GM12873 (cell line): ENCODE measurements around the gene MAGOH.

Source experiments
- TF ChIP-seq, protein P1 (sequence below): IDR thresholded peaks from 2 replicates; pipeline ENCODE4 v1.5.1; 2012; ENCODE audit warnings: low read depth, mild to moderate bottlenecking, moderate library complexity, low read length, control low read depth; ENCODE audit not compliant: insufficient read depth; ENCODE audit errors: missing control alignments

Gene MAGOH

DNA sequence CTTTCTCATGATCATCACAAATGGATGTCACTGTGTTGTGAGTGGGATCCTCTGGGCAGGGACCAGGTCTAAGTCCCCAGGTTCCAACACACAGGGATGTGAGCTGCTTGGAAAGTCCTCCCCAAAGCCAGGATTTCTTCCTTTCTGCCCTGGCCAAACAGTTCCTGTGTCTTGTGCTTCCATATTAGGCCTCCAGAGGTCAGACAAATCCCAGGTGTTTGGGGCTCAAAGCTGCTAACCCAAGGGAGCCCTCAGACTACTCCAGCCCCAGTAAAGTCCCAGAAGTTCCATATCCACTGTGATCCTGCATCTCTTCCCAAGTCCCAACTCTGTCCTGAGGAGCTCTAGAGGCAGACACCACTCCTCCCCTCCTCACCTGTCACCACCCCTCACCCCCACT, 27.7 kb upstream of the MAGOH start:
- TF ChIP-seq, protein P1, sequence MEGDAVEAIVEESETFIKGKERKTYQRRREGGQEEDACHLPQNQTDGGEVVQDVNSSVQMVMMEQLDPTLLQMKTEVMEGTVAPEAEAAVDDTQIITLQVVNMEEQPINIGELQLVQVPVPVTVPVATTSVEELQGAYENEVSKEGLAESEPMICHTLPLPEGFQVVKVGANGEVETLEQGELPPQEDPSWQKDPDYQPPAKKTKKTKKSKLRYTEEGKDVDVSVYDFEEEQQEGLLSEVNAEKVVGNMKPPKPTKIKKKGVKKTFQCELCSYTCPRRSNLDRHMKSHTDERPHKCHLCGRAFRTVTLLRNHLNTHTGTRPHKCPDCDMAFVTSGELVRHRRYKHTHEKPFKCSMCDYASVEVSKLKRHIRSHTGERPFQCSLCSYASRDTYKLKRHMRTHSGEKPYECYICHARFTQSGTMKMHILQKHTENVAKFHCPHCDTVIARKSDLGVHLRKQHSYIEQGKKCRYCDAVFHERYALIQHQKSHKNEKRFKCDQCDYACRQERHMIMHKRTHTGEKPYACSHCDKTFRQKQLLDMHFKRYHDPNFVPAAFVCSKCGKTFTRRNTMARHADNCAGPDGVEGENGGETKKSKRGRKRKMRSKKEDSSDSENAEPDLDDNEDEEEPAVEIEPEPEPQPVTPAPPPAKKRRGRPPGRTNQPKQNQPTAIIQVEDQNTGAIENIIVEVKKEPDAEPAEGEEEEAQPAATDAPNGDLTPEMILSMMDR = peak; percentile 46

DNA sequence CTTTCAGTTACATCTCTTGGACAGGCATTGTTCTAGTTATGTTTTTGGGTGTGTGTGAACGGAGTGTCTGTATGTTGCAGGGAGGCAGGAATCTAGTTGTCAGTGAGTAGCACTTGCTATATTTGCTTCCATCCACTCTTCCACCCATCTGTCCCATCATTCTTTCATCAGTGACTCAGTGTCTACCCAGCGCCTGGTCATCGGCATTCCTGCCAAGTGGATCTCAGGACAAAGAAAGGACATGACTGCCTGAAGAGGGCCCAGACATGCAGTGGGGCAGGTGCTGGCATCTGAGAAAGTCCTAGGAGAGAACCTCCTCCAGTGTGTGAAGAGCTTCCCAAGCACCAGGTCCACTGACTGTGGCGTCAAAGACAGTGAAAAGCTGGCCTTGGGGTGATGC, 27.3 kb upstream of the MAGOH start:
- TF ChIP-seq, protein P1 = no peak

DNA sequence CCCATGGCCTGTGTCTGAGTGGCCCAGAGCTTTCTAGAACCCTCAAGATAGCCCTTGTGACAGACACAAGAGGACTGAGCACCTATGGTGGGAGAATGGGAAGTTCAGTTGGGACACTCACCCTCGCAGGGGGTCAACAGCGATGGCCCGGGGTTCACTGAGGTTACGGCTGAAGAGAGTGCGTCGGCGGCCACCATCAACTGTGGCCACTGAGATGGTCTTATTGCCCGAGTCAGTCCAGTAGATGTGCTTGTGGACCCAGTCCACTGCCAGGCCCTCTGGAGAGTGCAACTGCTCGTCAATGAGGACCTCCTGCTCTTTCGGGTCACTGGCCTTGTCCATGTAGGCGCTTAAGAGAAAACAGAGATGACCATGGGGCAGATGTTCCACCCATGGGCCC, 25.7 kb upstream of the MAGOH start:
- TF ChIP-seq, protein P1 = no peak

DNA sequence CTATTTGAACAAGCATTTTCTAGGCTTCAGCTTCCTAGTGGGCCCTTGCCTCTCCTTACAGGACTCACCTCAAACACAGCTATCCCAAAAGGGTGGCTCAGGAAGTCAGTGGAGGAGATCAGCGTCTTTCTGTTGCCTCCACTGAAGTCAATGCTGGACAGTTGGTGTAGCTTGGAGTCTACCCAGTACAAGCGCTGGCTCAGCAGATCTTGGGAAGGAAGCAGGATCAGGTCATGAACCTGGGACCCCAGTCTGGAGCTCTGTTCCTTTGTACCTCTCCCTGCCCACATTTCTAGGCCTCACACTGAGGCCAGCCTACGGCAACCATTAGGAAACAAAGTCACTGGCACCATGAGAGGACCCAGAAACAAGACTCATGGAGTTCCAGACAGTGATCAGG, 23.7 kb upstream of the MAGOH start:
- TF ChIP-seq, protein P1 = no peak

DNA sequence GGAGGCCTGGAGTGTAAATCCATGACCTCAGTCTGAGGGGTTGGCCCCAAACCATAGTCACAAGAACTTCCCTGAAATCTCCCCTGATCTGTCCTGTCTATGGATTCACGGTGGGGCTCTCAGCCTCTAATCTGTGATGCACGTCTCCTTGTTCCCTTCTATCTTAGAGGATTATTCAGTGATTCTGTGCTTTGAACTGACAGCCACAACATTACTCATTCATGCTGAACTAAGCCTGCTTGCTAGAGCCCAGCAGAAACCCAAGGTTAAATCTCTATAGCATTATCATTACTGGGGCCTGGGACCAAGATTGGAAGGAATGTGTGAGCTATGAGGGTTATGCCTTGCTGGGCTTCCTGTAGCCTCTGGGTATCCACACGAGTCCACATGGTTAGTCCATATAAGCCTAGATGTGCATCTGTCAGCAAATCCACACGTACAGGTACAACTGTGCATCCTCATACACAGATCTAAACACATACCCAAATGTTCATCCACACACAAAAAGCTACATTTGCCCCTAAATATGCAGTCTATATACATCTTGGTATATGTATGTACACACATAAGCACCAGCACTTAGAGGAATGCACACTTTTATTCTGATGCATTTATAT, 22.4 kb upstream of the MAGOH start:
- TF ChIP-seq, protein P1 = no peak

DNA sequence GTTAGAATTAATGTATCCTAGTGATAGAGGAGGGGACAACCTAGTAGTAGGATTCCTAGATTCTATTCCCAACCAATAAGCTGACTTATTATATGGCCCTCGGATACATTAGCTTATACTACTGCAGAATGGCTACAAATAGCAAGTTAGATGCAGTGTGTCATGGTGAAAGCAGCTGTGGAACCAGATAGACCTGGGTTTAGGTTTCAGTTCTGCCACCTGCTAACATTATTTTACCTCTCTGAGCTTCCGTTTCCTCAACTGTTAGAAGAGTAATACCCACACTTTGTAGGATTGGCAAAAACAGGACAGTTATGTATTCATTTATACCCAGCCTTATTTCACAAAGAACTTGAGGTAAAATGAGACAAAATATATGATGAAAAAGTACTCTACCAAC, 21.6 kb upstream of the MAGOH start:
- TF ChIP-seq, protein P1 = no peak

DNA sequence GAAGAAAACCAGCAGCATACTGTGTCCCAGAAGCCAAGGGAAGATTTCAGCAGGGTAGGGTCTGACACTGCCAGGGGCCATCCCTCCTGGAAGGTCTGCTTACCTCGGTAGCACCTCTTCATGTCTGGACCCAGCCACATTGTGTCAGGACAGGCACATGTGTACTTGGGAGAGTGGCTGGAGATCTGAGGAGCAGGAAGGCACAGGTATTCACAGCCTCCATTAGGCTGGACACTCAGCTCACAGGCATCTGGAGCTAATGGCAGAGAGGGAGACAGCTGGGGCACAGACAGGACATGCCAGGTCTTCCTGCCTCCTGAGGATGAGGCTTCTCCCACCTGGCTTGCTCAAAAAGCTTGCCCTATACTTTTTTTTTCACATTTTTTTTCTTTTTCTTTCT, 19.9 kb upstream of the MAGOH start:
- TF ChIP-seq, protein P1 = no peak
